HFF-Myc (cell line): ENCODE data around the gene AMIGO3.
"Not testable (repeated sequence)": the region's sequence is repeated elsewhere in the genome, so short reads cannot be mapped to it uniquely, and the experiment has no call there.

Experiments used
- DNase-seq: peaks from one replicate; pipeline ENCODE4 v3.0.0-alpha.2; 2011; ENCODE audit warnings: low read depth; ENCODE audit errors: extremely low read depth
- H3K4me3 ChIP-seq: replicated peaks from 2 replicates; pipeline ENCODE4 v1.5.1; 2011; ENCODE audit warnings: low read depth, mild to moderate bottlenecking, control low read depth, low read length
- TF ChIP-seq, protein P1 (sequence below): IDR thresholded peaks from 2 replicates; pipeline ENCODE4 v1.5.1; 2012; ENCODE audit warnings: mild to moderate bottlenecking, low read depth, low read length, control low read depth; ENCODE audit errors: missing control alignments

The AMIGO3 gene

DNA sequence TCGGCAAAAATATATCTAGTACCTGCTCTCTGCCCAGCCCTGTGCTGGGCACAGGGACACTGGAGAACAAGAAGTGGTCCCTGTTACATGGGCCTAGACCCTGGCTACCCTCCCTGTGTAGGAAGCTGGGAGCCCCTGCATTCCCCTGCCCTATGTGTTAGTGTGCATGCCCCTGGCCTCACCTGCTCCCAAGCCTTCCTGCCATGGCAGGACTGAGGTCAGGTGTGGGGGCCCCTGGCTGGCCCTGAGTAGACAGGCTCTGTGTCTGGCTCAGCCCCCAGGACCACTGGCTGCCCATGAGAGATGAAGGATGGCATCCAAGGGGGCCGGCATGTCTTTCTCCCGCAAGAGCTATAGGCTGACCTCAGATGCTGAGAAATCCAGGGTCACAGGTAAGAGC lies 28.6 kb downstream of the AMIGO3 start:
- not testable (repeated sequence) for DNase-seq
- peak overlapping the region; percentile 93 for H3K4me3 ChIP-seq

DNA sequence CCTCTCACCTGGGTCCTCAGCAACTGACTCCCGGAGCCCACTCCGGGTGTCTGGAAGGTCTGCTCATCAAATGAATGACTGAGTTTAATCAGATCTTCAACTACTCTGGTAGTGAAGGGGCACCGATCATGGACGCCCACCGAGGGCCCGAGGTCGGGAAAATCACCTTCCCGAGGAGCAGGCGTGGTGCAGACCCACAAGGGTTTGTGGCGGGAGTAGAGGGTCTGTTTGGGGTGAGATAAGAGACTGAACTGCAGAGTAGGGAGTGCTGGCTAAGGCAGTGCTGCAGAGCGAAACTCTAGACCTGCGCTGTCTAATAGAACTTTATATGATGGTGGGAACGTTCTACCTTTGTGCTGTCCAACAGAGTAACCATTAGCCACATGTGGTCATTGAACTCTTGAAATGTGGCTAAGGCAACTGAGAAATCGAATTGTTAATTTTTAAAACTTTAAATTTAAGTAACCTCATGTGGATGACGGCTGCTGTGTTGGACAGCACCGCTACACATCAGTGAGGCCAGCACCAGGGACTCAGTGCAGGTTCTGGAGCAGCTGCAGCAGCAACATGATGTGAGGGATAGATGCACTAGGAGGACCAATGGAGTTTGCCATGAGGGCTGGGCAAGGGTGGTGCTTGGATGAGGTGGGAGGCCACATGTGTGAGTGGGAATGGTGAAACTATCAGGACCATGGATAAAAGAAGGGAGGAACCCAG lies 29.4 kb downstream of the AMIGO3 start:
- peak overlapping the region; percentile 93 for H3K4me3 ChIP-seq
- DNase-seq, result not testable (repeated sequence)

DNA sequence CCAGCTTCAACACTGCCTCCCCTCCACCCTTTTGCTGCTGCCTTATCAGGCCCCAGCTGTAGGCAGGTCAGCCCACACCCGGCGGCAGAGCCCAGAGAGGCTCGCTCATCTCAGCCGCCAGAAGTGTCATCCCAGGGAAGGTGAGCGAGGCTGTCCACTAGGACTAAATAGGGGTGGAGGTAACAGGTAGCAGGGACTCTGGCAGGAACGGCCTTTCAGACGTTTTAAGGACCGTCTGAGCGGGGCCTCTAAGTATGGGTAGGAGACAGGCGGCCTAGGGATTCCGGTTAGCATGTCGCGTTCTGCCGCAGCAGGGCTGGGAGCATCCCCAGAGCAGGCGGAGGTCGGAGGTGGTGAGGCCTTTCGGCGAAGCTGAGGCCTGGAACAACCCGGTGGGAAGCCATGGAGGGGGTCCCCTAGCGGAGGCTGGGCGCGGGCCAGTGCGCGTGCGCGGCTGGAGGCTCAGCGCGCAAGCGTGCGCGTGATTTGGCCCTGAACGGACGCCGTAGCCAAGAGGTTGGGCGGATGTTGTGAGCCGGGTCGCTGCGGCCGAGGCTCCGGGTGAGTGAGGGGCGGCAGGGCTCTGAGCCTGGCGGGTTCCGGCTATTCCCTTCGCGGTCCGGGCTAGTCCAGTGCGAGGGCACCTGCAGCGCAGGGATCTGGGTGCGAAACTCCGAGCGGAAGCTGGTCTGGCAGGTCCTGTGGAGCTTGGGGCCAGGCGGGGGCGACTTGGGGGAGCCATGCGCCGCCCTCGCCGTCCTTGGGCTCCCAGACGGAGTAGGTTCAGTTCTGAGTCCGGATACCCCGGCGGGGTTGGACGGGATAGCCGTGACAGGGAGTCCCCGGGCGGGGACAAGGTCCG lies 30.2 kb downstream of the AMIGO3 start, which contains the start of the genes MST1 and RNF123:
MST1 (minus strand) TSS at position 429 of the 862 bp plus-strand sequence. CDS start 783 bp downstream, outside the sequence.
RNF123 (plus strand) TSS at position 512 of the 862 bp plus-strand sequence. CDS start 1,609 bp downstream, outside the sequence.
- TF ChIP-seq, protein P1, sequence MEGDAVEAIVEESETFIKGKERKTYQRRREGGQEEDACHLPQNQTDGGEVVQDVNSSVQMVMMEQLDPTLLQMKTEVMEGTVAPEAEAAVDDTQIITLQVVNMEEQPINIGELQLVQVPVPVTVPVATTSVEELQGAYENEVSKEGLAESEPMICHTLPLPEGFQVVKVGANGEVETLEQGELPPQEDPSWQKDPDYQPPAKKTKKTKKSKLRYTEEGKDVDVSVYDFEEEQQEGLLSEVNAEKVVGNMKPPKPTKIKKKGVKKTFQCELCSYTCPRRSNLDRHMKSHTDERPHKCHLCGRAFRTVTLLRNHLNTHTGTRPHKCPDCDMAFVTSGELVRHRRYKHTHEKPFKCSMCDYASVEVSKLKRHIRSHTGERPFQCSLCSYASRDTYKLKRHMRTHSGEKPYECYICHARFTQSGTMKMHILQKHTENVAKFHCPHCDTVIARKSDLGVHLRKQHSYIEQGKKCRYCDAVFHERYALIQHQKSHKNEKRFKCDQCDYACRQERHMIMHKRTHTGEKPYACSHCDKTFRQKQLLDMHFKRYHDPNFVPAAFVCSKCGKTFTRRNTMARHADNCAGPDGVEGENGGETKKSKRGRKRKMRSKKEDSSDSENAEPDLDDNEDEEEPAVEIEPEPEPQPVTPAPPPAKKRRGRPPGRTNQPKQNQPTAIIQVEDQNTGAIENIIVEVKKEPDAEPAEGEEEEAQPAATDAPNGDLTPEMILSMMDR, result peak; percentile 30
- peak within 1 kb of the TSS; percentile 93 for H3K4me3 ChIP-seq
- peak; percentile 72 for DNase-seq

DNA sequence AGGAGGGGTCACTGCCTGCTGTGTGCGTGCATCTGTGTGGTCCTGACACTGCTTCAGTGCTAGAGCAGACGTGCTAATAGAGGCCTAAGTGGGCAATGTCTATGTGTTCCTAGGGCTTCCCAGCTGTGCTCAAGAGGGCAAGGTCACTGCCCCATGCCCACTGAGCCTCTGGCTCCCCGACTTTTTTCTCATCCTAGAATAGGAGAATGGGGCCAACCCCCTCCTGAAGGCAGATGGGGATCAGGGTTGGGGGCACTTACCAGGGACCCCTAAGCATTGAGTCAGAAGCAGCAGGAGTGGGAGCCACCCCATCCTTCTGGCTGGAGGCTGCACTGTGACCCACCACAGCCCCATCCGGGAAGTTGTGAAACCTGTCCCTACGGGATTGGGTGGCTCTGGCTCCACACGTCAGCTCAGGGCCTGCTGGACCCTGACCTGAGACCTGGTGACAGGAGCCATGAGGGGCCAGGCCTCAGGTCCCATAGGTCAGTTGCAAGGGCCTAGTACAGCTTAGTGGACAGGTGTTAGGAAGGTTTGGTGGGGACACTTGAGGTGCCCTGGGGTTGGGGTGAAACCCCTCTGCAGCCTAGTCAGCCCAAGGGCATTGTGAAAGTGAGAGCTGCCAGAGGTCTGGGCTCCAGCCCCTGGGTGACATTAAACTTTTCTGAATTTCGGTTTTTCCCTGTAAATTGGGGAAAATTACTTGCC lies 31.0 kb downstream of the AMIGO3 start:
- not testable (repeated sequence) for DNase-seq
- peak overlapping the region; percentile 93 for H3K4me3 ChIP-seq

DNA sequence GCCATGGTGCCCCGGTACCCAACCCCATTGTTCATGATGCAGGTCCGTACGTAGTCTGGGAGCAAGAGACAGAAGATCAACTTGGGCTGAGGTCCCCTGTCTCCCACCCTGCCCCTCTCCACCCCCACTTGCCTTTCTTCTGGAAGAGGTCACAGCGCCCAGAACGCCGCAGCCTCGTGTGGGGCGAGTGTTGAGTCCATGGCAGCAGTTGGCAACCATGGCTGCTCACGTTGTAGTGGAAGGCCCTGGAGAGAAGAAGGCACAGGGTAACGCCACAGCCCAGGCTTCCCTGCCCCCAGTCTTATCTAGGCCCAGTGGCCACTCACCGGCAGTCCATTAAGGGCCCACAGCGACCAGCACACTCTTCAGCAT lies 32.1 kb downstream of the AMIGO3 start:
- not testable (repeated sequence) for DNase-seq, H3K4me3 ChIP-seq

DNA sequence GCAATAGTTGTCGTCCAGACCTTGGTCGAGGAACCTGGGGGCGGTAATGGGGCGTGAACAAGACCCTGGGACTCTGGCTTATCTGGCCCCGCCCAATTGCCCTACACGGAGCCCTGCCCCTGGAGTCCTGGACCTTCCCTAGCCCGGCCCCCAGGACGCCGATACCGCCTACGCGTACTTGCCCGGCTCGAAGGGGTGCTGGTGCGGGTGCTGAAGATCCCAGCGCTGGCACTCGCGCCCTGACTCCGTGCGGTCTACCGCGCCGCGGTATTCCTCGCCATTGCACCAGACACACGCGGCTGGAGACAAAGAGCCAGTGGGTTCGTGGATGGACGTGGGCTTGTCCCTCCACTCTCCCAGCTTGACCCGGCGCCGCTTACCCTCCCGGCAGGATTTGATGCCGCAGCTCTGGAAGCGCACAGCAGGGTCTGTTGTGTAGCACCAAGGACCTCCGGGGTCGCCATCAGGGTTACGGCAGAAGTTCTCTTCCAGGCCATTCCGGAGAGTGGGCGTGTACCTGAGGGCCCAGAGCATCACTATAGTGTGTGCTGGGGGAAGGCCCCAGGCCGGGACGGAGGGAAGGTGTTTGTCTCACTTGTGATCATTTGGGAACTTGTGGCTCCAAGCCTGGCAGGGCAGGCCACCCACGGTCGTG lies 32.6 kb downstream of the AMIGO3 start:
- not testable (repeated sequence) for DNase-seq
- peak overlapping the region; percentile 15 for H3K4me3 ChIP-seq

DNA sequence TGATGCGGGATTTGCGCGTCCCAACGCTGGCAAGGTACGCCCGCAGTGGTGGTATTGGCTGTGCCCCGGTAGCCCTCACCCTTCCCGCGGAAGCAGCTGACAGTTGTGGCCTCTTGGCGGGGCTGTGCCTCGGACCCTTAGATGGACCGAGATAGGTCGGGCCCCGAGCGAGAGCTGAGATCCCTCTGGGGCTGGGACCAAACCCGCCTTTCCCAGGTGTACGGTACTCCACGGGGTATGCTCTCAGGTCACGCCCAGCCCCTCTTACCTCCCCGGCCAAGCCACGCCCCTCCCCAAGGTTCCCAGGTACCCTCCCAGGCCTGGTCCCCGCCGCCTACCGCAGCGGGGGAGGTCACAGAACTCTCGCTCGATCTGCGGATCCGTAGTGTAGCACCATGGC lies 33.1 kb downstream of the AMIGO3 start:
- peak overlapping the region; percentile 15 for H3K4me3 ChIP-seq
- DNase-seq, result not testable (repeated sequence)

DNA sequence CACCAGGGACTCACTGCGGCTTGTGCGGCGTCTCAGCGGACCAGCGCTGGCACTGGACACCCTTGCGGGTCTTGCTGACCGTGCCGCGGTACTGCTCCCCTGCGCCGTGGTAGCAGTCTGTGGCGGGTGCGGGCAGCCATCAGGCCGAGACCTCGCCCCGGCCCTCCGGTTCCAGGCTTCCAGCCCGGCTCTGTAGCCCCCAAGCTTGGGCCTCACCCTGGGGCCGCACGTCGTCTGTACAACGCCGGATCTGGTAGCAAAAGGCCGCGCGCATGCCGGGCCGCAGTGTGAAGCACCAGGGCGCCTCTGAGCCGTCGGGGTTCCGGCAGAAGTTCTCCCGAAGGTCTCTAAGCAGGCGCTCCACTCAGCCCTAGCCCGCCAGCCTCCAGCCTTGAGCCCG lies 33.6 kb downstream of the AMIGO3 start:
- H3K4me3 ChIP-seq, DNase-seq: not testable (repeated sequence)

DNA sequence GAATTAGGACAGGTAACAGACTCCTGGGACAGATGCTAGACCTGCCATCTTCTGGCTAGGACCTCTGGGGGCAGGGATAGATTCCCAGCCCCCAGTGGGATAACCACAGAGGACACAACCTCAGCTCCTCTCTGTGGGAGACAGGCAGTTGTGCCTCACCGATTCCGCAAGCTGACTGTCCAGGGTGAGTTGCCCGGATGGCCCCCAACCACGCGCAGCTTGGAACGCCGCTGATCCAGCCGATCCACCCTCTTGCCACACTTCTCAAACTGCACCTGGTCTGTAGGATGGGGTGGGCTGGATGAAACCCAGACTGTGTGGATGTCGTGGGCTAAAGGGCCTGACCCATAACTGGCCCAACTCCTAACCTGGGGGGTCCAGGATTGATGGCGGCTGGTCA lies 34.4 kb downstream of the AMIGO3 start:
- DNase-seq, H3K4me3 ChIP-seq: not testable (repeated sequence)

DNA sequence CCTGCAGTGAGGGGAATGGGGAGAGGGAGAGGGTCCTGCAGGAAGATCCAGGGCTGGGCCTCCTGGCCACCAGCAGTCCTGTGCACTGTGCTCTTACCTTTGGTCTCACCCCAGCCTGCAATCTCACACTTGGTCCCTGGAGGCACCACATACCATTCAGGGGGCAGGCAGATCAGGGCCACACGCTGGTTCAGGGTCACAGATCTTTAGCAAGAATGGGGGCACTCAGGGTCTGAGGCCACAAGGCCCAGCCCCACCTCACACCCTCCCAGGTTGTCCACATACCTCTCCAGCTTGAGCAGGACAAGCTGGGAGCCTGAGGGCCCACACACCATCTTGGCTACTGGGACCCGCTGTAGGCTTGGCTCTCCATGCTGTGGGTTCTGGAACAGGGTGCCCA lies 35.0 kb downstream of the AMIGO3 start:
- not testable (repeated sequence) for H3K4me3 ChIP-seq

DNA sequence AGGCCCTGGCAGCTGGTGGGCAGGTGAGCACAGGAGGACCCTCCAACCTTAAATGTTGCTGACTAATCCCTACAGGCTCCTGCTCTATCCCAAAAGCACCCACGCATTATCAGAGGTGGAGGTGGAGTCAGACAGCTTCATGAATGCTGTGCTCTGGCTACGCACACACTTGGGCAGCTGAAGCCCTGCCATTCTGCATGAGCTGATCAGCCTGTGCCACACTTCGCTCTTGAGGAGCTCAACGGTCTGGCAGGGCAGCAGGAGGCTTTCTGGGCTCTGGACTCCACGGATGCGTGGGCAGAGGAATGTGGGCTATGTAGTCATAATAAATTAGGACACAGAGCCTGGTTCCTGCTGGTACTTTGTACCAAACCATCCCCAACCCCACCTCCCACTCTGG lies 36.3 kb downstream of the AMIGO3 start:
- TF ChIP-seq, protein P1, result no peak
- no peak overlapping the region for H3K4me3 ChIP-seq
- DNase-seq, result no peak

More for the DNA sequence above, 35.0 kb downstream of the AMIGO3 start:
- not testable (repeated sequence) for DNase-seq
